HCT116 (cell line): ENCODE data around the gene NIFK. TPM values are rescaled to one million over a fixed set of nuclear protein-coding genes. Genes with fewer than 3 reads are reported as not detected.

Source experiments
- ATAC-seq: fragments of 200-7000 bp; cut with Tn5 transposase; 2 replicates; pipeline ENCODE4 v1.9.1; 2020; ENCODE audit warnings: mild to moderate bottlenecking, moderate library complexity
- BruUV-seq: library from RNA; stranded (reverse); fragments of 400-500 nt; replicated peaks from 2 replicates; lab custom pipeline; 2021; lab: Mats Ljungman, UMichigan
- CTCF ChIA-PET: fragments of 300-600 bp; sonication (Branson Sonifier 250); formaldehyde crosslinking; loops from one replicate; lab custom pipeline; 2021; ENCODE audit warnings: antibody characterized with exemption; lab: Charles Lee
- POLR2A ChIA-PET: fragments of 300-600, 350-600 bp; sonication (Branson Sonifier 250); formaldehyde crosslinking; loops from one replicate; lab custom pipeline; 2021; ENCODE audit warnings: antibody characterized with exemption; lab: Charles Lee
- RAD21 ChIA-PET, 2 experiments: fragments of 300-600 bp; sonication (Branson Sonifier 250); formaldehyde crosslinking; loops; one replicate each; lab custom pipeline; 2023; ENCODE audit warnings: low total read pairs in 2 of 2; ENCODE audit not compliant: uncharacterized antibody in 2 of 2, unreplicated experiment in 2 of 2, low non-redundant PET in 1 of 2; lab: Charles Lee
- DNase-seq: peaks from one replicate; pipeline ENCODE4 v3.0.0-alpha.2; 2010; ENCODE audit warnings: low read depth, low spot score
- H2AFZ ChIP-seq: fragments of 200-600 bp; shearing (Covaris generic), sonication (generic); 2 replicates; pipeline ENCODE4 v1.6.1; 2017; ENCODE audit warnings: low read depth, mixed run types, mixed read lengths, antibody characterized with exemption, low read length; ENCODE audit not compliant: poor library complexity, severe bottlenecking
- H3K27ac ChIP-seq: 2 replicates; pipeline ENCODE4 v1.5.1; 2012; ENCODE audit warnings: low read depth, low read length
- H3K27me3 ChIP-seq: fragments of 200-600 bp; sonication (generic); 2 replicates; pipeline ENCODE4 v1.6.1; 2016; ENCODE audit warnings: mixed run types, low read length, mixed read lengths; ENCODE audit not compliant: insufficient read depth
- H3K36me3 ChIP-seq, 2 experiments: fragments of 200-500 bp in 1 of 2; fragments of 200-600 bp in 1 of 2; sonication (Bioruptor generic) in 1 of 2; sonication (generic) in 1 of 2; 2 replicates each; pipeline versions ENCODE4 v1.5.1 to v1.6.1; 2014 to 2016; ENCODE audit warnings: low read length in 2 of 2, inconsistent platforms in 1 of 2, mixed read lengths in 1 of 2, mixed run types in 1 of 2; ENCODE audit not compliant: insufficient read depth in 2 of 2, control insufficient read depth in 1 of 2
- H3K4me1 ChIP-seq, 2 experiments: fragments of 200-600 bp in 1 of 2; sonication (generic) in 1 of 2; 2 replicates each; pipeline versions ENCODE4 v1.5.1 to v1.6.1; 2012 to 2017; ENCODE audit warnings: low read length in 2 of 2, inconsistent platforms in 1 of 2, mild to moderate bottlenecking in 1 of 2, mixed read lengths in 1 of 2, mixed run types in 1 of 2, moderate library complexity in 1 of 2; ENCODE audit not compliant: insufficient read depth in 2 of 2, control insufficient read depth in 1 of 2
- H3K4me2 ChIP-seq: fragments of 200-600 bp; sonication (generic); 2 replicates; pipeline ENCODE4 v1.6.1; 2017; ENCODE audit warnings: mixed run types, low read length, mixed read lengths
- H3K4me3 ChIP-seq, 2 experiments: fragments of 200-600 bp in 1 of 2; sonication (generic) in 1 of 2; replicated peaks in 1 of 2; 2 replicates each; pipeline ENCODE4 v1.5.1; 2011 to 2016; ENCODE audit warnings: low read length in 2 of 2, control low read depth in 1 of 2, low read depth in 1 of 2, mild to moderate bottlenecking in 1 of 2, mixed read lengths in 1 of 2, mixed run types in 1 of 2
- H3K79me2 ChIP-seq: fragments of 200-600 bp; sonication (generic); 2 replicates; pipeline ENCODE4 v1.6.1; 2017; ENCODE audit warnings: mild to moderate bottlenecking, mixed run types, low read length, moderate library complexity, mixed read lengths; ENCODE audit not compliant: insufficient read depth
- H3K9ac ChIP-seq: fragments of 200-600 bp; sonication (generic); 2 replicates; pipeline ENCODE4 v1.6.1; 2016; ENCODE audit warnings: low read length, mixed read lengths
- H3K9me2 ChIP-seq: fragments of 200-600 bp; sonication (generic), shearing (Covaris generic); 2 replicates; pipeline ENCODE4 v1.6.1; 2017; ENCODE audit warnings: mixed run types, mild to moderate bottlenecking, moderate library complexity; ENCODE audit not compliant: insufficient read depth
- H3K9me3 ChIP-seq, 2 experiments: fragments of 200-500 bp in 1 of 2; fragments of 200-600 bp in 1 of 2; sonication (Bioruptor generic) in 1 of 2; sonication (generic) in 1 of 2; 2 replicates each; pipeline ENCODE4 v1.6.1; 2014 to 2017; ENCODE audit warnings: low read length in 2 of 2, mixed read lengths in 2 of 2, inconsistent platforms in 1 of 2, low read depth in 1 of 2, mild to moderate bottlenecking in 1 of 2, mixed run types in 1 of 2, moderate library complexity in 1 of 2; ENCODE audit not compliant: control insufficient read depth in 1 of 2, insufficient read depth in 1 of 2
- H4K20me1 ChIP-seq: fragments of 200-600 bp; sonication (generic), shearing (Covaris generic); 2 replicates; pipeline ENCODE4 v1.6.1; 2017; ENCODE audit warnings: mixed run types, mild to moderate bottlenecking, moderate library complexity; ENCODE audit not compliant: insufficient read depth
- CBX3 ChIP-seq: IDR thresholded peaks from 2 replicates; pipeline ENCODE4 v1.6.1; 2012; ENCODE audit warnings: low read depth
- CEBPB ChIP-seq: IDR thresholded peaks from 2 replicates; pipeline ENCODE4 v1.6.1; 2012; ENCODE audit warnings: low read depth
- FOSL1 ChIP-seq: IDR thresholded peaks from 2 replicates; pipeline ENCODE4 v1.6.1; 2012; ENCODE audit warnings: low read depth
- SIN3A ChIP-seq: IDR thresholded peaks from 2 replicates; pipeline ENCODE4 v1.6.1; 2012; ENCODE audit warnings: low read depth
- SP1 ChIP-seq: IDR thresholded peaks from 2 replicates; pipeline ENCODE4 v1.6.1; 2012; ENCODE audit warnings: low read depth
- TCF7L2 ChIP-seq: IDR thresholded peaks from 2 replicates; pipeline ENCODE4 v1.7.0; 2011; ENCODE audit warnings: borderline replicate concordance, inconsistent platforms; ENCODE audit not compliant: insufficient read depth, insufficient read length; ENCODE audit errors: extremely low read depth
- ZFX ChIP-seq: fragments of 450-650 bp; IDR thresholded peaks from 2 replicates; pipeline ENCODE4 v1.6.1; 2017
- intact Hi-C: fragments of 100-400 bp; cut with micrococcal nuclease; formaldehyde crosslinking; loops from 2 replicates; pipeline ENCODE4 v1.10.0; 2022
- total RNA-seq: library from RNA; stranded (reverse); gene quantifications from one replicate; pipeline ENCODE4 v1.2.1, GENCODE V29; 2021; ENCODE audit not compliant: unreplicated experiment
- TF ChIP-seq, protein P1 (sequence below): IDR thresholded peaks from 2 replicates; pipeline ENCODE4 v1.6.1; 2012

Gene NIFK
- total RNA-seq, 1 experiment from 2014 or later, result 93.2 TPM

DNA sequence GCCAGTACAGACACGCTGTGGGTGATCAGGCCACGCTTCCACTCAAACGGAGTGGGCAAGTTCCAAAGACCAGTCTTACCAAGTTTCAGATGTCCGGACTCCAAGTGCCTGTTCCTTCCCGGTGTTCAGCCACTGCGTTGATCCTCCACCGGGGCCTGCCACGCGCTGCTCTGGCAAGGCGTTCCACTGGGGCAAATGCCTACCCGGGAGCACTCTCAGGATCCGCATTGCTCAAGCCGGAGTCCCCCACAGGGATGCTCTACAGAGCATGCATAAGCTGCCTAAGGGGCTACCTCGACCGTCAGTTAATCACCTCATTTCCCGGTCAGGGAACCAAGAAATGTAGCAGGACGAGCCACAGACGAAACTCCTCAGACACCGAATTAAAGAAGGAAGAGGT is 50.5 kb downstream of the NIFK start:
- H3K4me3 ChIP-seq, result no peak overlapping the region
- intact Hi-C loops, result loop anchor here (5.0 kb wide), 1 partner anchor 34 kb away; no protein-coding TSS in a partner anchor
- no peak overlapping the region for H3K9ac ChIP-seq
- no peak overlapping the region for H3K27ac ChIP-seq
- ChIA-PET RAD21 (no interaction called here), CTCF (no interaction called here)
- no peaks in the 10 kb centered on the region for H3K4me1 ChIP-seq
- no peak for TF ChIP-seq SIN3A
- TF ChIP-seq ZFX, result no peak
- TF ChIP-seq CBX3, result no peak
- TF ChIP-seq, protein P1, sequence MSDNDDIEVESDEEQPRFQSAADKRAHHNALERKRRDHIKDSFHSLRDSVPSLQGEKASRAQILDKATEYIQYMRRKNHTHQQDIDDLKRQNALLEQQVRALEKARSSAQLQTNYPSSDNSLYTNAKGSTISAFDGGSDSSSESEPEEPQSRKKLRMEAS, result no peak
- no peak for TF ChIP-seq SP1
- no peak for TF ChIP-seq TCF7L2
- no peak for TF ChIP-seq FOSL1
- no peak for TF ChIP-seq CEBPB
- TF ChIP-seq, all 23 proteins: peak for 0
- no peak overlapping the region for H3K4me2 ChIP-seq
- no peaks in the 10 kb centered on the region for H3K36me3 ChIP-seq
- H3K9me2 ChIP-seq, result no peaks in the 10 kb centered on the region
- H2AFZ ChIP-seq, result no peak overlapping the region
- no peaks in the 10 kb centered on the region for H4K20me1 ChIP-seq
- no TSS peak for BruUV-seq
- H3K27me3 ChIP-seq, result no peaks in the 10 kb centered on the region
- POLR2A ChIA-PET, result no interaction called here
- DNase-seq (no peak), ATAC-seq (no peak)
- no peaks in the 10 kb centered on the region for H3K79me2 ChIP-seq
- H3K9me3 ChIP-seq, result peaks cover 19 to 21% of the 10 kb centered on the region in 2 experiments; a peak in 3 of 4 replicates

DNA sequence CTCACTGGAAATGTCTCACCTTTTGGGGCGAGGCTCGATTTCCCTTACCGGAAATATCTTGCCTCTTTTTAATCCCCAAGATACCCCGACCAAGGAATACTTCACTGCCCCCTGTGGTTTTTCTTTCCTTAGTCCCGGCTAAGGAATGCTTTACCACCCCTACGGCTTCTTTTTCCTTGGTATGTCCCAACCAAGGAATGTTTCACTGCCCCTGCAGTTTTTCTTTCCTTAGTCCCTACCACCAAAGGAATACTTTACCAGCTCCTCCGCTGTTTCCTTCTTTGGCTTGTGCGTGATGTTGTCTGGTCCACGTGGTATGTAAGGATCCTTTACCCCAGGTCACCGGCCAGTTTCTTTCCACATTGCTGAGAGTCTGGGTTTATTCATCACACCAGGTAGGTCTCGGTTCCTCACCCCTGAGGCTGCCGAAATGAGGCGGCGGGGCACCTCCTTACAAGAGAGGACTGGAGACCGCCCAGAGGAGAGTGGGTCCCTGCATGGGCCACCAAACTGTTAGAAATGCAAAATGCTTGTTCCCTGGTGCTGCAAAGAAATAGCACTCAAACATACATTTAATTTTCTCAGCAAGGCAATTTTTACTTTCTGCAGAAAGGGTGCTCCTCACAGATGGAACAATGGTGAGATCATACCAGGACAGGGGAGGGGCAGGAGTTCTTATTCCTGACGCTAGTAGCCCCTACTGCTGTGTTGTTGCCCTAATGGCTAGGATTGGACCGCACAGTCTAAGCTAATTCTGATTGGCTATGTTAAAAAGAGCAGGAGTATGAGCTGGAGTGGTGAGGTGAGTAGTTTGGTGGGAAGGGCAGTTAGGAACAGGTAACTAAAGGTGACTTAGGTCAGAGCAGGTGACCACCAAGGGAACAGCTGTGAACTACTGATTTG is 54.0 kb downstream of the NIFK start:
- Histone ChIP-seq H3K79me2 (no peaks in the 10 kb centered on the region), H3K27ac (no peak overlapping the region), H3K4me3 (no peak overlapping the region), H2AFZ (no peak overlapping the region), H3K27me3 (no peaks in the 10 kb centered on the region), H3K36me3 (no peaks in the 10 kb centered on the region), H3K4me2 (no peak overlapping the region), H4K20me1 (no peaks in the 10 kb centered on the region), H3K4me1 (no peaks in the 10 kb centered on the region), H3K9me2 (no peaks in the 10 kb centered on the region), H3K9ac (no peak overlapping the region), H3K9me3 (peaks cover 19 to 21% of the 10 kb centered on the region in 2 experiments; a peak in 3 of 4 replicates)
- peak; percentile 92; the same call in 1 of the 2 replicates for TF ChIP-seq CBX3
- TF ChIP-seq CEBPB, result no peak
- DNase-seq (no peak), ATAC-seq (no peak)
- ChIA-PET RAD21 (no interaction called here), POLR2A (no interaction called here), CTCF (no interaction called here)
- no TSS peak for BruUV-seq
- intact Hi-C loops, result no loop called here
